ENCODE results near the gene TRIO. TPM values are rescaled to one million over a fixed set of nuclear protein-coding genes. Genes with fewer than 3 reads are reported as not detected.

TRIO gene
- total RNA-seq, 6 donors from 2014 or later = 138 to 408 (median 156) TPM

- Histone ChIP-seq H3K4me3 (no peak overlapping the region), H3K4me1 (peaks cover 5 to 25% (median 6%) of the 10 kb centered on the region in 4 donors), H3K36me3 (peaks cover 0 to 9% (median 0%) of the 10 kb centered on the region in 4 donors), H3K27me3 (no peaks in the 10 kb centered on the region), H3K9me3 (no peaks in the 10 kb centered on the region), H3K27ac (peak overlapping the region in 3 of 4 donors; percentile 6 to 36 (median 27))
- 75 to 78% methylated on average over 10 to 17 of the region's 17 CpGs for WGBS, 2 donors
- DNase-seq (peak in 1 of 2 donors; percentile 66), ATAC-seq (ENCODE audit: low FRiP score in 2 of 2) (no peak)
- TF ChIP-seq POLR2A (IDR thresholded peaks at IDR 0.05) = no peak
- TF ChIP-seq POLR2AphosphoS5 (IDR thresholded peaks at IDR 0.05) = no peak
- TF ChIP-seq EP300 (IDR thresholded peaks at IDR 0.05) = no peak
These were observed 305.1 kb downstream of the TRIO start for GRCh38 chr5:14447958-14448911.

GRCh38 chr5:14449052-14449661 is 306.0 kb downstream of the TRIO start:
- peak overlapping the region in 2 of 4 donors; percentile 5 to 22 for H3K27ac ChIP-seq
- peaks cover 0 to 9% (median 0%) of the 10 kb centered on the region in 4 donors for H3K36me3 ChIP-seq
- H3K4me1 ChIP-seq = peaks cover 5 to 25% (median 6%) of the 10 kb centered on the region in 4 donors
- 76% methylated on average over 16 of the region's 16 CpGs for WGBS, 2 donors
- H3K4me3 ChIP-seq = no peak overlapping the region
- ATAC-seq (ENCODE audit: low FRiP score in 2 of 2) = peak in 1 of 2 donors; percentile 81
- no peak for DNase-seq
- no peaks in the 10 kb centered on the region for H3K9me3 ChIP-seq
- H3K27me3 ChIP-seq = no peaks in the 10 kb centered on the region
- no peak for TF ChIP-seq POLR2A (IDR thresholded peaks at IDR 0.05)
- TF ChIP-seq POLR2AphosphoS5 (IDR thresholded peaks at IDR 0.05) = no peak
- no peak for TF ChIP-seq EP300 (IDR thresholded peaks at IDR 0.05)
- TF ChIP-seq CTCF (IDR thresholded peaks at IDR 0.05) = no peak

- peaks cover 5 to 16% (median 6%) of the 10 kb centered on the region in 4 donors for H3K4me1 ChIP-seq
- no peaks in the 10 kb centered on the region for H3K9me3 ChIP-seq
- H3K27ac ChIP-seq = no peak overlapping the region
- H3K36me3 ChIP-seq = peaks cover 0 to 15% (median 0%) of the 10 kb centered on the region in 4 donors
- ATAC-seq (ENCODE audit: low FRiP score in 2 of 2) = peak in 1 of 2 donors; percentile 89
- TF ChIP-seq EP300 (IDR thresholded peaks at IDR 0.05) (no peak), CTCF (IDR thresholded peaks at IDR 0.05) (no peak), POLR2AphosphoS5 (IDR thresholded peaks at IDR 0.05) (no peak), POLR2A (IDR thresholded peaks at IDR 0.05) (no peak)
- no peak for DNase-seq
- H3K27me3 ChIP-seq = no peaks in the 10 kb centered on the region
- no peak overlapping the region for H3K4me3 ChIP-seq
- 74 to 86% methylated on average over 11 of the region's 11 CpGs for WGBS, 2 donors
These were observed 306.9 kb downstream of the TRIO start for GRCh38 chr5:14450018-14450524.

- Histone ChIP-seq H3K27me3 (no peaks in the 10 kb centered on the region), H3K36me3 (peaks cover 0 to 15% (median 0%) of the 10 kb centered on the region in 4 donors), H3K4me3 (no peak overlapping the region), H3K4me1 (peaks cover 5 to 13% (median 6%) of the 10 kb centered on the region in 4 donors), H3K9me3 (no peaks in the 10 kb centered on the region), H3K27ac (no peak overlapping the region)
- 93 to 100% methylated on average over 2 of the region's 2 CpGs for WGBS, 2 donors
- no peak for ATAC-seq (ENCODE audit: low FRiP score in 2 of 2)
- TF ChIP-seq CTCF (IDR thresholded peaks at IDR 0.05) (no peak), POLR2AphosphoS5 (IDR thresholded peaks at IDR 0.05) (no peak), EP300 (IDR thresholded peaks at IDR 0.05) (no peak), POLR2A (IDR thresholded peaks at IDR 0.05) (no peak)
- DNase-seq = no peak
These were observed 307.6 kb downstream of the TRIO start for GRCh38 chr5:14450742-14451141.

GRCh38 chr5:14451871-14452270 is 308.7 kb downstream of the TRIO start:
- Histone ChIP-seq H3K4me3 (no peak overlapping the region), H3K36me3 (peaks cover 0 to 18% (median 0%) of the 10 kb centered on the region in 4 donors), H3K4me1 (peaks cover 5 to 8% (median 6%) of the 10 kb centered on the region in 4 donors), H3K27me3 (no peaks in the 10 kb centered on the region), H3K9me3 (no peaks in the 10 kb centered on the region), H3K27ac (peak overlapping the region in 1 of 4 donors; percentile 30)
- ATAC-seq (ENCODE audit: low FRiP score in 2 of 2) (no peak), DNase-seq (no peak)
- WGBS, 2 donors = 92 to 93% methylated on average over 13 of the region's 13 CpGs
- no peak for TF ChIP-seq CTCF (IDR thresholded peaks at IDR 0.05)

Data from upper lobe of left lung (tissue), 6 donors.